Measurements from ENCODE around the gene PPP3R1.
"Not testable (repeated sequence)": the region's sequence is repeated elsewhere in the genome, so short reads cannot be mapped to it uniquely, and the experiment has no call there.

The PPP3R1 gene

DNA sequence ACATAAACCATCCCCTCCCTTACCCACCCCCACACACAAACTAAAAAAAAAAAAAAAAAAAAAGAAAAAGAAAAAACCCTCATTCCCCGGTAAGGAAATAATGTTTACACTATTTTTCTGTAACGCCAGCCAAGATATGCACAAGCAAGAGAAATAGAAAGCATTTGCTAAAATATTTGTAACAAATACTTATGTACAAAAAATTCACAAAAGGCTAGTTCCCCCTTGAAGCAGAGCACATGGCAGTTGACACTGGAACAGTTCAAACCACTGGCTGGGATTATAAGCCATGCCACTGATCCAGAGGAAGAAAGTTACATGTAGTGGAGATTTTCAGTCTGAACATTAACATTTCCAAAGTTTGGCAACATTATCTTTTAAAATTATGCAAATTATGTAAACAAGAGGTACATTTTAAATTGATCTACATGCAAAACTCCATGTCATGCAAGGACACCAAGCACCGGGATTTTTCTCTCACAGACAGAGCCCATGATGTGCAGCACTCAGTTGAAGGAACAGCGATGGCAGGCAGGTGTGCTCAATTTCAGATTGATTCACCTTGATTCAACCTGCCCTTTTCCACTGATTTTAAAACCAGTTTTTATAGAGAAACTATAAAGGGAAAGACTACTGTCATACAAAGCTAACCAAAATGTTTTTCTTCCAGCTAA, 73.2 kb downstream of the PPP3R1 start:
- Histone ChIP-seq H3K36me3 (peaks cover 19 to 46% (median 20%) of the 10 kb centered on the region in 3 donors), H3K4me3 (no peak overlapping the region), H3K4me1 (peaks cover 0 to 13% (median 6%) of the 10 kb centered on the region in 4 donors), H3K9me3 (no peaks in the 10 kb centered on the region), H3K27me3 (no peaks in the 10 kb centered on the region), H3K27ac (no peak overlapping the region)
- intact Hi-C loops (cut with DNase I; ENCODE audit: low total_unique reads), result no loop called here
- no peak for DNase-seq
- TF ChIP-seq CTCF (IDR thresholded peaks at IDR 0.05), result no peak

- Histone ChIP-seq H3K9me3 (no peaks in the 10 kb centered on the region), H3K27ac (no peak overlapping the region), H3K27me3 (no peaks in the 10 kb centered on the region), H3K4me1 (peaks cover 0 to 7% (median 3%) of the 10 kb centered on the region in 4 donors), H3K4me3 (no peak overlapping the region), H3K36me3 (peaks cover 19 to 50% (median 25%) of the 10 kb centered on the region in 3 donors)
- no peak for DNase-seq
- intact Hi-C loops (cut with DNase I; ENCODE audit: low total_unique reads), result no loop called here
- TF ChIP-seq CTCF (IDR thresholded peaks at IDR 0.05), result no peak
Observed at GRCh38 chr2:68178432-68178831, 73.9 kb downstream of the PPP3R1 start.

GRCh38 chr2:68177541-68177940, 74.8 kb downstream of the PPP3R1 start:
- intact Hi-C loops (cut with DNase I; ENCODE audit: low total_unique reads), result no loop called here
- Histone ChIP-seq H3K4me1 (no peaks in the 10 kb centered on the region), H3K4me3 (no peak overlapping the region), H3K9me3 (no peaks in the 10 kb centered on the region), H3K27me3 (no peaks in the 10 kb centered on the region), H3K36me3 (peaks cover 19 to 51% (median 32%) of the 10 kb centered on the region in 3 donors), H3K27ac (no peak overlapping the region)
- no peak for TF ChIP-seq CTCF (IDR thresholded peaks at IDR 0.05)
- DNase-seq, result no peak

DNA sequence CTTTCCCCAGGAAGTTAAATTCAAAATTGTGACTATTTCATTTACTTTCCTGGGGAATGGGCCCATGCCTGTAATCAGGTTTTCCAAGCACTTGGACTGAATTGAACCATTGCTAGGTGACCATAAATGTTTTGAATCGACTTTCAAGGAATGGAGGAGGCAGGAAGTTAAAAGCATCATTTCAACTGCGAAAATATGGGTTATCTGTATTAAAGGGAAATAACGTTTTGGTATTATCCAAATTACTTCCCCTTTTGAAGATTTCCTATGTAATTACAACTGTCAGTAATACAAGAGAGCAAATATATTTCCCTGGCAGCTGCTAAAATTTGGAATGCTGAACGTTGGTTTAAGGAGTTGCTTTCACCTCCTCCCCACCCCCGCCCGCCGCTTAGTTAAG, 75.7 kb downstream of the PPP3R1 start:
- no peak for DNase-seq
- no peak for TF ChIP-seq CTCF (IDR thresholded peaks at IDR 0.05)
- H3K27me3 ChIP-seq, result no peaks in the 10 kb centered on the region
- no peak overlapping the region for H3K4me3 ChIP-seq
- H3K27ac ChIP-seq, result no peak overlapping the region
- intact Hi-C loops (cut with DNase I; ENCODE audit: low total_unique reads), result no loop called here
- no peaks in the 10 kb centered on the region for H3K4me1 ChIP-seq
- no peaks in the 10 kb centered on the region for H3K9me3 ChIP-seq
- peaks cover 19 to 58% (median 32%) of the 10 kb centered on the region in 3 donors for H3K36me3 ChIP-seq

DNA sequence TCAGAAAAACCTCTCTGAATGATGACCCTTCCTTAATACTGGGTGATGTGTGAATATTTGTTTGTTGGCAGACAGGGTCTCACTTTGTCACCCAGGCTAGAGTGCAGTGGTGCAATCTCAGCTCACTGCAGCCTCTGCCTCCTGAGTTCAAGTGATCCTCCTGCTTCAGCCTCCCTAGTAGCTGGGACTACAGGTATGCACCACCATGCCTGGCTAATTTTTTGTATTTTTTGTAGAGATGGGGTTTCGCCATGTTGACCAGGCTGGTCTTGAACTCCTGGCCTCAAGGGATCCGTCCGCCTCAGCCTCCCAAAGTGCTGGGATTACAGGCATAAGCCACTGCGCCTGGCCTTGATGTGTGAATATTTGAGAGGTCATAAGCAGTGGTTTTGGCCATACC, 77.1 kb downstream of the PPP3R1 start:
- H3K4me3 ChIP-seq; H3K4me1 ChIP-seq; intact Hi-C loops (cut with DNase I; ENCODE audit: low total_unique reads); H3K27ac ChIP-seq; H3K27me3 ChIP-seq; H3K9me3 ChIP-seq; DNase-seq: not testable (repeated sequence)
- peaks cover 14 to 60% (median 28%) of the 10 kb centered on the region in 3 donors for H3K36me3 ChIP-seq

GRCh38 chr2:68172990-68173700, 79.2 kb downstream of the PPP3R1 start:
- Histone ChIP-seq H3K4me1 (no peaks in the 10 kb centered on the region), H3K27me3 (no peaks in the 10 kb centered on the region), H3K4me3 (no peak overlapping the region), H3K9me3 (no peaks in the 10 kb centered on the region), H3K36me3 (peaks cover 6 to 62% (median 26%) of the 10 kb centered on the region in 3 donors), H3K27ac (no peak overlapping the region)
- no peak for DNase-seq
- intact Hi-C loops (cut with DNase I; ENCODE audit: low total_unique reads), result no loop called here
- no peak for TF ChIP-seq CTCF (IDR thresholded peaks at IDR 0.05)
